HG03135 (cell line): Measurements from ENCODE around the gene SELENOM.
A peak's percentile ranks its signal among the peaks of the same experiment; 100 is the strongest.
"Not testable (repeated sequence)": the region's sequence is repeated elsewhere in the genome, so short reads cannot be mapped to it uniquely, and the experiment has no call there.

Experiments
- ATAC-seq: cut with Tn5 transposase; IDR thresholded peaks from one replicate; pipeline ENCODE4 v1.9.1; 2021; ENCODE audit warnings: mild to moderate bottlenecking, moderate library complexity; ENCODE audit not compliant: unreplicated experiment

SELENOM gene

DNA sequence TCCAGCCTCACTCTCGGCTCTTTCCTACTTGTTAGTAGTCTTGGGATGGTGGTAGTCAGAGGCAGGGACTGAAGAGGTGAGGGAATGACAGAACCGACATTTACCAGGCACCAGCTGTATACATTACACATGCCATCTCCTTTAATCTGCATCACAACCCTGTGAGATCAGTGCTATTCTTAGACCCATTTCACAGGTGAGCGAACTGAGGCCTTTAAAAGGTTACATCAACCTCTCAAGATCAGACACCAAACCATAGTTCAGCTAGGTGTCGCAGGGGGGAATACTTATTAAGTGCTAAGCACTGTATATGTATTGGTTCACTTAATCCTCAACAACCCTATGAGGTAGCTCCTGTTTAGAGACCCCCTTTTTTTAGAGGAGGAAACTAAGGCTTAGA, 27.3 kb upstream of the SELENOM start:
- ATAC-seq = no peak

DNA sequence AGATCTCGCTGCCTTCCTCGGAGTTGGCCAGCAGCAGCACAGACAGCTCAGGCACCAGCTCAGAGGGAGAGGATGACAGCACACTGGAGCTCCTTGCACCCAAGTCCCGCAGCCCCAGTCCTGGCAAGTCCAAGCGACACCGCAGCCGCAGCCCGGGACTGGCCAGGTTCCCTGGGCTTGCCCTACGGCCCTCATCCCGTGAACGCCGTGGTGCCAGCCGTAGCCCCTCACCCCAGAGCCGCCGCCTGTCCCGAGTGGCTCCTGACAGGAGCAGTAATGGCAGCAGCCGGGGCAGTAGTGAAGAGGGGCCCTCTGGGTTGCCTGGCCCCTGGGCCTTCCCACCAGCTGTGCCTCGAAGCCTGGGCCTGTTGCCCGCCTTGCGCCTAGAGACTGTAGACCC, 26.5 kb upstream of the SELENOM start:
- no peak for ATAC-seq

DNA sequence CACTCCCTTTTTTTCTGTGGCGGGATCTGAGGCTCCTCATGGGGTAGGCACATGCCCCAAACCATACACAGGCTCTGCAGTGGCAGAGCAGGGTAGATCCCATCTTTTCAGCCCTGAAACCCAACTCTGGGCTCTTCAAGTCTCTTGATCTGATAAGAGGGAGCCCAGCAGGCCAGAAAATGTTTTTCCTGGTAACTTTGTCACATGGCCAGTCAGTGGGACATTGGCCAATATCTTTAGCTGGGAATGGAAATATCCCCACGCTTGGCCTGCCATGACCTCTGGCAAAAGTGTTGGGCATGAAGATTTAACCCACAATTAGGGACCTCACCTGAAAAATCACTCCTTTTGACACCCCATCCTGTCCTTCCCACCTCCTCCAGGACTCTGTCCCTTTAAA, 23.5 kb upstream of the SELENOM start:
- no peak for ATAC-seq

DNA sequence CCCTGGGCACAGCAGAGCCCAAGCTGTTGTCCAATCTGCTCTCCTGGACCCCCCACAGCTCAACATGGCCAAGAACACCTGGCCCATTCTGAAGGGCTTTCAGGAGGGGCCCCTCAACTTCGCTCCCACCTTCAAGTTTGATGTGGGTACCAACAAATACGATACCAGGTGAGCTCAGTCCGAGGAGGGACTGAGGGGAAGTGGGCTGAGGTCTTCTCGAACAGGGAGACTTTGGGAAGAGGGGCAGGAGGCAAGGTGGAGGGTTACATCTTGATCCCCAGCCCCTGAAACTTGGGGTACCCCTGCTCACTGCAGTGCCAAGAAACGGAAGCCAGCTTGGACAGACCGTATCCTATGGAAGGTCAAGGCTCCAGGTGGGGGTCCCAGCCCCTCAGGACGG, 20.8 kb upstream of the SELENOM start:
- no peak for ATAC-seq

DNA sequence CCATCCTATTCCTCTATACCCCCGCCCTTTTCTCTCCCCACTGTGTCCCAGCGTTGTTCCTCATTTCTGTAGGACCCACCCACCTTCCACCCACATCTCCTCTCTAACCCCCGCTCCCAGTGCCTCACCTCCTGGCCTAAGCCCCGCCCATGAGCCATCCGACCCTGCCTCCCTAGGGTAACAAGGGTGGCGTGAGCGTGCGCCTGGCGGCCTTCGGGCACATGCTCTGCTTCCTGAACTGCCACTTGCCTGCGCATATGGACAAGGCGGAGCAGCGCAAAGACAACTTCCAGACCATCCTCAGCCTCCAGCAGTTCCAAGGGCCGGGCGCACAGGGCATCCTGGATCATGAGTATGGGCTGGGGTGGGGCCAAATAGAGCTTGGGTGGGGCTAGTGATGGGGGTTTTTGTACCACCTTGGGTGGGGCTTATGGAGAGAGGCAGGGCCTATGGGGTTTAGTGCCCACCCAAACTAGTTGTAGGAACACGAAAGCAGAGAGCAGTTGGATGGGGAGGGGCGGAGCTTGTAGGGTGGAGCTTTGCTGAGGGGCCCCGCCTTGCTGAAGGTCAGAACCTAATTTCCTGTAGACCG, 19.9 kb upstream of the SELENOM start:
- no peak for ATAC-seq

GRCh38 chr22:31126869-31127175, 19.5 kb upstream of the SELENOM start:
- ATAC-seq = no peak

DNA sequence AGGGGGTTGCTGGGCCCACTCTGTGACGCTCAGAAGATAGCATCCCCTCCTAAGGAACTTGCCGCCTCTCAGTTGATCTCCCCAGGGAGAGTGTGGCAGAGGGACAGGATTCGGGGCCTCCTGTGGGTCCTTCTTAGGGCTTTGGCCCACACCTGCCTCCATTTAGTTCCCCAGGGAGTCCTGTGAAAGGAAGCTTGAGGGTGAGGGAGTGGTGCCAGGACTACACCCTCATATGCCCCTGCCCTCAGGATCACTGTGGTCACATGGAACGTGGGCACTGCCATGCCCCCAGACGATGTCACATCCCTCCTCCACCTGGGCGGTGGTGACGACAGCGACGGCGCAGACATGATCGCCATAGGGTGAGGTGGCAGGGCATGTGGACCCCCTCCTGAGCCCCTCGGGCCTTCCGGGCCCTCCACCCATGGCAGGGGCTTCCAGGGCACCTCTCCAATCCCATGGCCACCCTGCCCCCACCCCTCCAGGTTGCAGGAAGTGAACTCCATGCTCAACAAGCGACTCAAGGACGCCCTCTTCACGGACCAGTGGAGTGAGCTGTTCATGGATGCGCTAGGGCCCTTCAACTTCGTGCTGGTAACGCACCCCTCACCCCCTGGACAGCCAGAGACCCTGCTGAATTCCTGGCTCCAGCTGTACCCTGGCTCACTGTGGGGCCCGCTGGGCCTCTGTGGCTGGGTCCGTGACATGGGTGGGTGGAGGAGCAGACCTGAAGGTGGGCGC, 18.9 kb upstream of the SELENOM start:
- ATAC-seq = no peak

GRCh38 chr22:31125521-31126117, 18.3 kb upstream of the SELENOM start:
- no peak for ATAC-seq

DNA sequence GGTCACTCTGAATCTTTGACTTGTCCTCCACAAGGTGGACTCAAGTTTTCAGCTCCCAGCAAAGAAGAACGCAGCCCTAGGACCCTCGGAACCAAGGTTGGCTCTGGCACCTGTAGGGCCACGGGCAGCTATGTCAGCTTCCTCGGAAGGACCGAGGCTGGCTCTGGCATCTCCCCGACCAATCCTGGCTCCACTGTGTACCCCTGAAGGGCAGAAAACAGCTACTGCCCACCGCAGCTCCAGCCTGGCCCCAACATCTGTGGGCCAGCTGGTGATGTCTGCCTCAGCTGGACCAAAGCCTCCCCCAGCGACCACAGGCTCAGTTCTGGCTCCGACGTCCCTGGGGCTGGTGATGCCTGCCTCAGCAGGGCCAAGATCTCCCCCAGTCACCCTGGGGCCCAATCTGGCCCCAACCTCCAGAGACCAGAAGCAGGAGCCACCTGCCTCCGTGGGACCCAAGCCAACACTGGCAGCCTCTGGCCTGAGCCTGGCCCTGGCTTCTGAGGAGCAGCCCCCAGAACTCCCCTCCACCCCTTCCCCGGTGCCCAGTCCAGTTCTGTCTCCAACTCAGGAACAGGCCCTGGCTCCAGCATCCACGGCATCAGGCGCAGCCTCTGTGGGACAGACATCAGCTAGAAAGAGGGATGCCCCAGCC, 17.6 kb upstream of the SELENOM start:
- ATAC-seq = no peak

DNA sequence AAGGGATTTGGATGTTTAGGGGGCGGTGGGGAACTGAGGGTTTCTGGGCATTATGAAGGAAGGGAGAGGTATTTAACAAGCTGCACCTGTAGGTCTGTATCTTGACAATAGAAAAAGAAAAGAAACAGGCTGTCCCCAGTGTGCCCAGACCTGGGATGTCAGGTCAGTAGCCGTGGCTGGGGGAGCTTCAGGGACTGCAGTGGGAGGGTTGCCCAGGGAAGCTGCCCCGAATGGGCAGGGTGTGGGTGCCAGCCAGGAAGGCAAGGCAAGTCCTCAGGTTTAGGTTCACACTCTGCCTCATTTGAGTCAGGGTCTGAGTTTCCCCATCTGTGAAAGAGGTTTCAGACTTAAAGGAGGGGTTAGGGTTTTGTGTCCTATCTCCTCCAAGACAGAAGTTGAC, 16.9 kb upstream of the SELENOM start:
- ATAC-seq = no peak

DNA sequence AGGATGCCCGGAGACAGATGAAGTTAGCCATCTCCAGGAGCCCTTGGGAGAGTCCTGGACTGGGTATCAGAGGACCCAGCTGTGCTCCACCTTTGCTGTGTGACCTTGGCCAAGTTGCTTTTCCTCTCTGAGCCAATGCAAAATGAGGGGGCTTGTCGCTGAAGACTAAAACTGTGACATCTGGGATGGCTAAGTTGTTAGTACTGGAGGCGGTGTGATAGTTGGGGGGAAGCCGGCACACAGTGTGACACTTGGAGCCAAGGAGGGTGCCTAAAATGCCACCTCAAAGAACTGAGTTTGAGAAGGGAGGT, 15.9 kb upstream of the SELENOM start:
- ATAC-seq = no peak

- ATAC-seq = no peak
Measured at GRCh38 chr22:31122532-31123291, 15.3 kb upstream of the SELENOM start, which contains the start of gene INPP5J. TSS of gene INPP5J (plus strand) at chr22:31122966. CDS start at chr22:31123015, 49 bp downstream.

- no peak for ATAC-seq
Measured at GRCh38 chr22:31122196-31122531, 14.8 kb upstream of the SELENOM start.

DNA sequence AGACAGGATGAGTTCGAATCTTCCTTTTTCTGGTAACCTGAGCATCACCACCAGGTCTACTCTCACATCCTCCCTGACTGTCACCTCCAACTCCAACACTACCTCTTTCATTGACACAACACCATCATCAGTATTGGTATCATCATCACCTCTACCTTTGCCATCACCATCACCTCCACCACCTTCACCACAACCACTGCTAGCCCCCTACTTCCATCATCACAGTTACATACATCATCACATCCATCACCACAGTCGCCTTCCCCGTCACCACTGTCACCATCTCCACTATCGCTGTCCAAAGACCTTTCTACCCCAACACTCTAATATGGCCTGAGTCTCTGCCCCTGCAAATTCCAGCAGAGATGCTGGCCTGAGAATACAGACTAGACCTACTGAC, 14.0 kb upstream of the SELENOM start:
- no peak for ATAC-seq

- no peak for ATAC-seq
Measured at GRCh38 chr22:31120642-31121041, 13.3 kb upstream of the SELENOM start.

DNA sequence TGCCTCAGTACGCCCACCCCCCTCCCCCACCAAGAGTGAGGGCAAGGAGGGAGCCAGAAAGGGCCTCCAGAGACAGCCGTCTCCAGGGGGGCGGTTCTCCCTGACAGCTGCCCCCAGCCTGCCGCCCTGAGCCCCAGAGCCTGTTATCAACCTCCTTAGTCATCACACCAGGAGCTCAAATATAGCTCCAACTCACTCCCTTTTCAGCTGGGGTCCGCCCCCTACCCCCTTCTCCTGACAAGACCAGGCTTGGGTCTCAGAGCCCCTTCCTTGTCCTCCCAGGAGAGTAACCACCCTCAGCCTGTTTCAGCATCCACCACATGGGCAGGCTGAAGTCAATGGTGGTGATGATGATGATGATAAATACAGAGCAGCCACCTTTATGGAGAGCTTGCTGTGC, 12.9 kb upstream of the SELENOM start:
- ATAC-seq = no peak

DNA sequence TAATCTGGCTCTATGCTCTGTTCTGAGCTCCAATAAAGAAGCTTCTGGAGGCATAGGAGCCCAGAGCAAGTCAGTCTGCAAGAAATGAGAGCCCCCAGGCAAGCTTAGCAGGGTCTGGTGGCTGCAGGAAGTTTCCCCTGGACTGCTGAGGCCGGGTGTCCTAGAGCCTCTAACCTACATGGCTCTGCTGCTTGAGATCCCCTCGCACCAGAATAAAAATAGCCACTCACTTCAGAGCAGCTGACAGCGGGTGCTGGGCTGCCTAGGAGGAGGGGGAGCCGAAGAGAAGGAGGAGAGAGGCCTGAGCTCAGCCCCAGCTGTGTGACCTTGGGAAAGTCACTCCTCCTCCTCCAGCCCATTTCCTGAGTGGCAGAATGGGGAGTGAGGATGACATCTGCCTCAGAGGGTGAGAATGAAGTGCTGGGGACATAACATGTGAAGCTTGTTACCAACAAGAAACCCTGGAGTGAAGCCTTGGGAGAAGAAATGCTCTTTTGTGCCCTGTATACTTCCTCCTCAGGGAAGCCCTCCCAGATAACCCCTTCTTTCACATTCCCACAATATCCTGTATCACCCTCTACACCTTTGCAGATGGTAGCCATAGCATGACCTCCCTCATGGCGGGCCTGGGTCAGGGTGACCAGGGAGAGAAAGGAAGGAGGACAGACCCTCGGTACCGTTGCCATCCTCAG, 11.8 kb upstream of the SELENOM start:
- ATAC-seq = no peak

DNA sequence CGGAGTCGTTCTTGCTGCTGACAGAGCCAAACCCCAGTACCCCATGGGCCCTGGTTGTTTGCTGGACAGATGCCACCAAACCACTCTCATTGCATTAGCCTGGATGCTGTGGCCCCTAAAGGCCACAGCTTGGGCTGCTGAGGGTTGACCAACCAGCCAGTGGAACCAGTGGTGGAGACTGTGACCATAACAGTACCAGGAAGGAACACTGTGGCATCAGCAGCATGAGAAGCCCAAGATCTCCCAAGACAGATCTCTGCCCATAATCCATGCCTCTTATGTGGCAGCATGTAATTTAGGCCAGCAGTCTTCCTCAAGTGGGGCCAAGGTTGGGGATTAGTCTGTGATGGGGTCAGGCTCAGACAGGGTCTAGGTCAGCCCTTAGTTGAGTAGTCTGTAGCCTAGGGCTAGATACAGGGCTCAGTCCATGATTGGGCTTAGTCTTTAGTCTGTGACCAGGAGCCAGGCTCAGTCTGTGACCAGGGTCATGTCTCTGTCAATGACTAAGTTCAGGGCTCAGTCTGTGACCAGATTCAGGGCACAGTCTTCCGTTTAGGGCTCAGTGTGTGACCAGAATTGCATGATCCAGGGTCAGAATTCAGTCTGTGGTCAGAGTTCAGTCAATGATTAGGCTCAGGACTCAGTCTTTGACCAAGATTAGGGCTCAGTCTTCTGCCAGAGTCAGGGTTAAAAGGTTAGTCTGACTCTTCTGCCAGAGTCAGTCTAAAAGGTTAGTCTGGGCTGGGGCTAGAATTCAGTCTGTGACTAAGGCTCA, 10.9 kb upstream of the SELENOM start:
- no peak for ATAC-seq

DNA sequence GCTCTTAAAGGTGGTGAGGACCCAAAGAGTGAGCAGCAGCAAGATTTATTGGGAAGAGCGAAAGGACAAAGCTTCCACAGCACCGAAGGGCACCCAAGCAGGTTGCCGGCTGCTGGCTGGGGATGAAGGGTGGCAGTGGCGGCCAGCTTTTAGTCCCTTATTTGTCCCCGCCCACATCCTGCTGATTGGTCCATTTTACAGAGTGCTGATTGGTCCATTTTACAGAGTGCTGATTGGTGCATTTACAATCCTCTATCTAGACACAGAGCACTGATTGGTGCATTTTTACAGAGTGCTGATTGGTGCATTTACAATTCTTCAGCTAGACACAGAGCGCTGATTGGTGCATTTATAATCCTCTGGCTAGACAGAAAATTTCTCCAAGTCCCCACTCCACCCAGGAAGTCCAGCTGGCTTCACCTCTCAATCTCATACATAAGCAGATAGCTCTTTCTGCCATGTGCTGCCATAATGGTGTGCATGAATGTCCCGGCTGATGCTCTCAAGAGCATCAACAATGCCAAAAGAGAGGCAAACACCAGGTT, 5.3 kb upstream of the SELENOM start:
- ATAC-seq = not testable (repeated sequence)

GRCh38 chr22:31107894-31108218, 488 bp upstream of the SELENOM start:
- ATAC-seq = peak; percentile 17
